Measurements from ENCODE around the gene CYCS.

GRCh38 chr7:25149836-25150235 lies 24.8 kb upstream of the CYCS start:
- TF ChIP-seq POLR2A (IDR thresholded peaks at IDR 0.05), result no peak
- TF ChIP-seq, protein P1, sequence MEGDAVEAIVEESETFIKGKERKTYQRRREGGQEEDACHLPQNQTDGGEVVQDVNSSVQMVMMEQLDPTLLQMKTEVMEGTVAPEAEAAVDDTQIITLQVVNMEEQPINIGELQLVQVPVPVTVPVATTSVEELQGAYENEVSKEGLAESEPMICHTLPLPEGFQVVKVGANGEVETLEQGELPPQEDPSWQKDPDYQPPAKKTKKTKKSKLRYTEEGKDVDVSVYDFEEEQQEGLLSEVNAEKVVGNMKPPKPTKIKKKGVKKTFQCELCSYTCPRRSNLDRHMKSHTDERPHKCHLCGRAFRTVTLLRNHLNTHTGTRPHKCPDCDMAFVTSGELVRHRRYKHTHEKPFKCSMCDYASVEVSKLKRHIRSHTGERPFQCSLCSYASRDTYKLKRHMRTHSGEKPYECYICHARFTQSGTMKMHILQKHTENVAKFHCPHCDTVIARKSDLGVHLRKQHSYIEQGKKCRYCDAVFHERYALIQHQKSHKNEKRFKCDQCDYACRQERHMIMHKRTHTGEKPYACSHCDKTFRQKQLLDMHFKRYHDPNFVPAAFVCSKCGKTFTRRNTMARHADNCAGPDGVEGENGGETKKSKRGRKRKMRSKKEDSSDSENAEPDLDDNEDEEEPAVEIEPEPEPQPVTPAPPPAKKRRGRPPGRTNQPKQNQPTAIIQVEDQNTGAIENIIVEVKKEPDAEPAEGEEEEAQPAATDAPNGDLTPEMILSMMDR (IDR thresholded peaks at IDR 0.05), result no peak

Measured in thyroid gland (tissue), 4 donors.